GM12878 (cell line): ENCODE measurements around the gene CCDC18. TPM values are rescaled to one million over a fixed set of nuclear protein-coding genes. Genes with fewer than 3 reads are reported as not detected.

ENCODE experiments used
- ATAC-seq: fragments of 200-7000 bp; cut with Tn5 transposase; 3 replicates; pipeline ENCODE4 v1.9.1; 2020; ENCODE audit warnings: mild to moderate bottlenecking, moderate library complexity
- BruUV-seq: library from RNA; stranded (reverse); fragments of 400-500 nt; replicated peaks from 2 replicates; lab custom pipeline; 2021; lab: Mats Ljungman, UMichigan
- CTCF ChIA-PET: fragments of 300-600 bp; sonication (Branson Sonifier 250); formaldehyde crosslinking; extraction: SDS; loops from one replicate; lab custom pipeline; 2021; ENCODE audit warnings: inconsistent platforms; lab: Yijun Ruan, JAX
- POLR2A ChIA-PET: fragments of 350-600 bp; formaldehyde crosslinking; extraction: SDS; loops from one replicate; lab custom pipeline; 2021; ENCODE audit warnings: inconsistent platforms; lab: Charles Lee
- RAD21 ChIA-PET: fragments of 300-600 bp; sonication (Branson Sonifier 250); formaldehyde crosslinking; loops from one replicate; lab custom pipeline; 2023; ENCODE audit warnings: antibody characterized with exemption; ENCODE audit not compliant: unreplicated experiment; lab: Charles Lee
- SMC1A ChIA-PET: fragments of 300-600 bp; sonication (Branson Sonifier 250); formaldehyde crosslinking; loops from one replicate; lab custom pipeline; 2023; ENCODE audit not compliant: unreplicated experiment, uncharacterized antibody; lab: Charles Lee
- DNase-seq: peaks from one replicate; pipeline ENCODE4 v3.0.0-alpha.2; 2011; ENCODE audit warnings: low read depth, low spot score
- FAIRE-seq: peaks from 3 replicates; lab custom pipeline; 2011; peaks lifted over from hg19 to GRCh38; lab: Jason Lieb, UNC
- H2AFZ ChIP-seq: 2 replicates; pipeline ENCODE4 v1.6.0; 2011; ENCODE audit warnings: low read depth, low read length, control low read depth; ENCODE audit not compliant: control insufficient read depth
- H3K27ac ChIP-seq: 2 replicates; pipeline ENCODE4 v1.5.1; 2011; ENCODE audit warnings: control low read depth; ENCODE audit not compliant: control insufficient read depth, insufficient read depth
- H3K27me3 ChIP-seq, 2 experiments: replicated peaks in 1 of 2; 2 replicates each; pipeline versions ENCODE4 v1.6.0 to v1.6.1; 2011; ENCODE audit warnings: low read length in 1 of 2; ENCODE audit not compliant: control insufficient read depth in 2 of 2, insufficient read depth in 2 of 2
- H3K36me3 ChIP-seq, 2 experiments: 2 replicates each; pipeline ENCODE4 v1.5.1; 2011; ENCODE audit warnings: low read length in 1 of 2; ENCODE audit not compliant: control insufficient read depth in 2 of 2, insufficient read depth in 2 of 2
- H3K4me1 ChIP-seq: 2 replicates; pipeline ENCODE4 v1.6.1; 2011; ENCODE audit warnings: mild to moderate bottlenecking, low read length, moderate library complexity, mixed read lengths; ENCODE audit not compliant: control insufficient read depth, insufficient read depth
- H3K4me2 ChIP-seq: 2 replicates; pipeline ENCODE4 v1.6.0; 2011; ENCODE audit warnings: control low read depth; ENCODE audit not compliant: control insufficient read depth, insufficient read depth
- H3K4me3 ChIP-seq: fragments of 200-600 bp; sonication (generic); 2 replicates; pipeline ENCODE4 v1.5.1; 2016
- H3K79me2 ChIP-seq: 2 replicates; pipeline ENCODE4 v1.6.0; 2011; ENCODE audit warnings: low read length; ENCODE audit not compliant: control insufficient read depth, insufficient read depth
- H3K9ac ChIP-seq: 2 replicates; pipeline ENCODE4 v1.8.0; 2011; ENCODE audit warnings: low read length, control low read depth, mixed read lengths; ENCODE audit not compliant: control insufficient read depth, insufficient read depth
- H3K9me3 ChIP-seq: replicated peaks from 3 replicates; pipeline ENCODE4 v1.5.1; 2011; ENCODE audit warnings: mild to moderate bottlenecking, low read length; ENCODE audit not compliant: control insufficient read depth, insufficient read depth
- H4K20me1 ChIP-seq: 2 replicates; pipeline ENCODE4 v1.6.0; 2011; ENCODE audit not compliant: control insufficient read depth, insufficient read depth
- BRCA1 ChIP-seq: IDR thresholded peaks from 2 replicates; pipeline ENCODE4 v1.6.1; 2011; ENCODE audit warnings: low read depth, low read length, improper control_type of control experiment
- DPF2 ChIP-seq: fragments of 450-650 bp; IDR thresholded peaks from 2 replicates; pipeline ENCODE4 v1.6.1; 2017; ENCODE audit warnings: mild to moderate bottlenecking
- HCFC1 ChIP-seq: fragments of 150-350 bp; IDR thresholded peaks from 2 replicates; pipeline ENCODE4 v1.6.1; 2014; ENCODE audit warnings: low read length
- POLR2AphosphoS5 ChIP-seq: IDR thresholded peaks from 2 replicates; pipeline ENCODE4 v1.6.1; 2011; ENCODE audit warnings: mild to moderate bottlenecking, low read length, inconsistent platforms
- SIN3A ChIP-seq: IDR thresholded peaks from 2 replicates; pipeline ENCODE4 v1.6.1; 2012; ENCODE audit warnings: low read depth, low read length, improper control_type of control experiment
- SMAD1 ChIP-seq: fragments of 450-650 bp; IDR thresholded peaks from 2 replicates; pipeline ENCODE4 v1.6.1; 2018; ENCODE audit warnings: mild to moderate bottlenecking, low read depth; ENCODE audit not compliant: partially characterized antibody
- TCF12 ChIP-seq: IDR thresholded peaks from 2 replicates; pipeline ENCODE4 v1.6.1; 2011; ENCODE audit warnings: low read depth, mild to moderate bottlenecking, low read length
- YY1 ChIP-seq: IDR thresholded peaks from 2 replicates; pipeline ENCODE4 v1.6.1; 2011; ENCODE audit warnings: low read depth, mild to moderate bottlenecking, low read length
- WGBS: methylation state at CpG from one replicate; pipeline ENCODE4 v1.1.6; 2016; ENCODE audit warnings: low lambda C conversion rate; ENCODE audit not compliant: insufficient replicate concordance, insufficient coverage; ENCODE audit errors: missing lambda C conversion rate; 5-methylcytosine and 5-hydroxymethylcytosine counted together
- in situ Hi-C: fragments of 300-500 bp; cut with MboI; formaldehyde crosslinking; loops from 9 replicates; pipeline ENCODE4 v1.14.3; 2018; ENCODE audit warnings: mixed read lengths
- intact Hi-C: fragments of 100-400 bp; cut with micrococcal nuclease; formaldehyde crosslinking; loops from one replicate; pipeline ENCODE4 v1.14.2; 2022; ENCODE audit not compliant: unreplicated experiment
- polyA plus RNA-seq, 11 experiments: library from polyadenylated mRNA; depleted of rRNA in 4 of 11; unstranded in 6 of 11; stranded (reverse) in 5 of 11; fragments of >200 nt; fragmentation: Nextera tagmentation in 4 of 11; fragmentation: Illumina TruSeq in 1 of 11; extraction: Ambion mirVana in 4 of 11; extraction: Trizol in 1 of 11; gene quantifications; 1 replicate in 1 of 11; 2 replicates in 10 of 11; pipeline versions ENCODE4 v1.2.1 to v1.2.3, GENCODE V29; 2011 to 2016; ENCODE audit warnings: inconsistent platforms in 2 of 11, missing spikeins in 2 of 11, low read depth in 1 of 11
- total RNA-seq, 4 experiments: library from RNA; depleted of rRNA in 3 of 4; stranded (reverse); fragments of >200 nt in 3 of 4; fragmentation: Illumina TruSeq in 1 of 4; extraction: Trizol in 1 of 4; gene quantifications; 2 replicates each; pipeline versions ENCODE4 v1.2.1 to v1.2.3, GENCODE V29; 2013 to 2021
- TF ChIP-seq, protein P1 (sequence below): fragments of 450-650 bp; formaldehyde crosslinking; IDR thresholded peaks from 2 replicates; pipeline ENCODE4 v1.4.0; 2022; ENCODE audit warnings: mild to moderate bottlenecking, moderate library complexity
- TF ChIP-seq, protein P2 (sequence below): fragments of 450-650 bp; IDR thresholded peaks from 2 replicates; pipeline ENCODE4 v1.6.1; 2016; ENCODE audit warnings: mild to moderate bottlenecking
- TF ChIP-seq, protein P3 (sequence below): IDR thresholded peaks from 2 replicates; pipeline ENCODE4 v1.6.1; 2012; ENCODE audit warnings: improper control_type of control experiment, low read depth, low read length; ENCODE audit not compliant: insufficient replicate concordance
- TF ChIP-seq, protein P4 (sequence below): fragments of 450-650 bp; IDR thresholded peaks from 2 replicates; pipeline ENCODE4 v1.6.1; 2017; ENCODE audit warnings: low read depth, mild to moderate bottlenecking, moderate library complexity

The CCDC18 gene
- total and polyA plus RNA-seq, 10 of the 15 experiments (the other 5 are each of a cell fraction or from before 2014, with no cell fraction given): 15.6 to 34.9 (median 19.5) TPM

DNA sequence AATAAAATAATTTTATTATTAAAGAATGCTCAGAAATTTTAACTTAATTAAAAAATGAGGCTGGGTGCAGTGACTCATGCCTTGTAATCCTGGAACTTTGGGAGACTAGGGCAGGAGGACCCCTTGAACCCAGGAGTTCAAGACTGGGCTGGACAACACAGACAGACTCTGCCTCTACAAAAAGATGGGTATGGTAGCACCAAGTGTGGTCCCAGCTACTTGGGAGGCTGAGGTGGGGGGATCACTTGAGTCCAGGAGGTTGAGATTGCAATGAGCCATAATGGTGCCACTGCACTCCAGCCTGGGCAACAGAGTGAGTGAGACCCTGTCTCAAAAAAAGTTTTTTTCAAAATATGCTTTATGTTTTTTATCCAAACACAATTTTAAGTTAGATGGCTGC, 25.6 kb upstream of the CCDC18 start (continued):
- no peak for TF ChIP-seq BRCA1
- TF ChIP-seq SMAD1: no peak
- TF ChIP-seq, protein P1, sequence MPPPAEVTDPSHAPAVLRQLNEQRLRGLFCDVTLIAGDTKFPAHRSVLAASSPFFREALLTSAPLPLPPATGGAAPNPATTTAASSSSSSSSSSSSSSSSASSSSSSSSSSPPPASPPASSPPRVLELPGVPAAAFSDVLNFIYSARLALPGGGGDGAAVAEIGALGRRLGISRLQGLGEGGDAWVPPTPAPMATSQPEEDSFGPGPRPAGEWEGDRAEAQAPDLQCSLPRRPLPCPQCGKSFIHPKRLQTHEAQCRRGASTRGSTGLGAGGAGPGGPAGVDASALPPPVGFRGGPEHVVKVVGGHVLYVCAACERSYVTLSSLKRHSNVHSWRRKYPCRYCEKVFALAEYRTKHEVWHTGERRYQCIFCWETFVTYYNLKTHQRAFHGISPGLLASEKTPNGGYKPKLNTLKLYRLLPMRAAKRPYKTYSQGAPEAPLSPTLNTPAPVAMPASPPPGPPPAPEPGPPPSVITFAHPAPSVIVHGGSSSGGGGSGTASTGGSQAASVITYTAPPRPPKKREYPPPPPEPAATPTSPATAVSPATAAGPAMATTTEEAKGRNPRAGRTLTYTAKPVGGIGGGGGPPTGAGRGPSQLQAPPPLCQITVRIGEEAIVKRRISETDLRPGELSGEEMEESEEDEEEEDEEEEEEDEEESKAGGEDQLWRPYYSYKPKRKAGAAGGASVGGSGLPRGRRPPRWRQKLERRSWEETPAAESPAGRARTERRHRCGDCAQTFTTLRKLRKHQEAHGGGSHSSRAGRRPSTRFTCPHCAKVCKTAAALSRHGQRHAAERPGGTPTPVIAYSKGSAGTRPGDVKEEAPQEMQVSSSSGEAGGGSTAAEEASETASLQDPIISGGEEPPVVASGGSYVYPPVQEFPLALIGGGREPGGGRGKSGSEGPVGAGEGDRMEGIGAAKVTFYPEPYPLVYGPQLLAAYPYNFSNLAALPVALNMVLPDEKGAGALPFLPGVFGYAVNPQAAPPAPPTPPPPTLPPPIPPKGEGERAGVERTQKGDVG (CRISPR knock-in tag): no peak
- TF ChIP-seq DPF2: no peak
- TF ChIP-seq YY1: no peak
- TF ChIP-seq TCF12: no peak

GRCh38 chr1:93155335-93155734, 25.2 kb upstream of the CCDC18 start:
- WGBS: 56% methylated on average over 3 of the region's 3 CpGs
- POLR2A ChIA-PET: no interaction called here
- Histone ChIP-seq H3K27me3 (no peaks in the 10 kb centered on the region), H2AFZ (no peak overlapping the region), H3K4me2 (no peak overlapping the region), H3K36me3 (peaks cover 5 to 29% of the 10 kb centered on the region in 2 experiments), H3K27ac (no peak overlapping the region), H3K4me1 (no peaks in the 10 kb centered on the region), H4K20me1 (no peaks in the 10 kb centered on the region), H3K79me2 (peaks cover 3% of the 10 kb centered on the region; the same call in 1 of the 2 replicates), H3K9ac (no peak overlapping the region), H3K9me3 (no peaks in the 10 kb centered on the region), H3K4me3 (no peak overlapping the region)
- in situ Hi-C loops (no loop called here), intact Hi-C loops (no loop called here)
- SMC1A ChIA-PET: interaction anchor here (0.9 kb wide), 1 partner anchor 42 kb away, joined by 4 read pairs; no protein-coding TSS in a partner anchor
- ATAC-seq: no peak
- DNase-seq: no peak
- CTCF ChIA-PET: interaction anchor here (1.2 kb wide), 1 partner anchor 9 kb away, joined by 3 read pairs; no protein-coding TSS in a partner anchor
- RAD21 ChIA-PET: interaction anchor here (0.6 to 1.0 kb wide), 2 partner anchors 14 to 76 kb away, joined by 3 to 4 read pairs; no protein-coding TSS in a partner anchor
- FAIRE-seq: no peak
- no TSS peak for BruUV-seq
- TF ChIP-seq SIN3A: no peak
- TF ChIP-seq, protein P2, sequence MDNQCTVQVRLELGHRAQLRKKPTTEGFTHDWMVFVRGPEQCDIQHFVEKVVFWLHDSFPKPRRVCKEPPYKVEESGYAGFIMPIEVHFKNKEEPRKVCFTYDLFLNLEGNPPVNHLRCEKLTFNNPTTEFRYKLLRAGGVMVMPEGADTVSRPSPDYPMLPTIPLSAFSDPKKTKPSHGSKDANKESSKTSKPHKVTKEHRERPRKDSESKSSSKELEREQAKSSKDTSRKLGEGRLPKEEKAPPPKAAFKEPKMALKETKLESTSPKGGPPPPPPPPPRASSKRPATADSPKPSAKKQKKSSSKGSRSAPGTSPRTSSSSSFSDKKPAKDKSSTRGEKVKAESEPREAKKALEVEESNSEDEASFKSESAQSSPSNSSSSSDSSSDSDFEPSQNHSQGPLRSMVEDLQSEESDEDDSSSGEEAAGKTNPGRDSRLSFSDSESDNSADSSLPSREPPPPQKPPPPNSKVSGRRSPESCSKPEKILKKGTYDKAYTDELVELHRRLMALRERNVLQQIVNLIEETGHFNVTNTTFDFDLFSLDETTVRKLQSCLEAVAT: no peak
- TF ChIP-seq, protein P3, sequence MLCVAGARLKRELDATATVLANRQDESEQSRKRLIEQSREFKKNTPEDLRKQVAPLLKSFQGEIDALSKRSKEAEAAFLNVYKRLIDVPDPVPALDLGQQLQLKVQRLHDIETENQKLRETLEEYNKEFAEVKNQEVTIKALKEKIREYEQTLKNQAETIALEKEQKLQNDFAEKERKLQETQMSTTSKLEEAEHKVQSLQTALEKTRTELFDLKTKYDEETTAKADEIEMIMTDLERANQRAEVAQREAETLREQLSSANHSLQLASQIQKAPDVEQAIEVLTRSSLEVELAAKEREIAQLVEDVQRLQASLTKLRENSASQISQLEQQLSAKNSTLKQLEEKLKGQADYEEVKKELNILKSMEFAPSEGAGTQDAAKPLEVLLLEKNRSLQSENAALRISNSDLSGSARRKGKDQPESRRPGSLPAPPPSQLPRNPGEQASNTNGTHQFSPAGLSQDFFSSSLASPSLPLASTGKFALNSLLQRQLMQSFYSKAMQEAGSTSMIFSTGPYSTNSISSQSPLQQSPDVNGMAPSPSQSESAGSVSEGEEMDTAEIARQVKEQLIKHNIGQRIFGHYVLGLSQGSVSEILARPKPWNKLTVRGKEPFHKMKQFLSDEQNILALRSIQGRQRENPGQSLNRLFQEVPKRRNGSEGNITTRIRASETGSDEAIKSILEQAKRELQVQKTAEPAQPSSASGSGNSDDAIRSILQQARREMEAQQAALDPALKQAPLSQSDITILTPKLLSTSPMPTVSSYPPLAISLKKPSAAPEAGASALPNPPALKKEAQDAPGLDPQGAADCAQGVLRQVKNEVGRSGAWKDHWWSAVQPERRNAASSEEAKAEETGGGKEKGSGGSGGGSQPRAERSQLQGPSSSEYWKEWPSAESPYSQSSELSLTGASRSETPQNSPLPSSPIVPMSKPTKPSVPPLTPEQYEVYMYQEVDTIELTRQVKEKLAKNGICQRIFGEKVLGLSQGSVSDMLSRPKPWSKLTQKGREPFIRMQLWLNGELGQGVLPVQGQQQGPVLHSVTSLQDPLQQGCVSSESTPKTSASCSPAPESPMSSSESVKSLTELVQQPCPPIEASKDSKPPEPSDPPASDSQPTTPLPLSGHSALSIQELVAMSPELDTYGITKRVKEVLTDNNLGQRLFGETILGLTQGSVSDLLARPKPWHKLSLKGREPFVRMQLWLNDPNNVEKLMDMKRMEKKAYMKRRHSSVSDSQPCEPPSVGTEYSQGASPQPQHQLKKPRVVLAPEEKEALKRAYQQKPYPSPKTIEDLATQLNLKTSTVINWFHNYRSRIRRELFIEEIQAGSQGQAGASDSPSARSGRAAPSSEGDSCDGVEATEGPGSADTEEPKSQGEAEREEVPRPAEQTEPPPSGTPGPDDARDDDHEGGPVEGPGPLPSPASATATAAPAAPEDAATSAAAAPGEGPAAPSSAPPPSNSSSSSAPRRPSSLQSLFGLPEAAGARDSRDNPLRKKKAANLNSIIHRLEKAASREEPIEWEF: no peak
- TF ChIP-seq HCFC1: no peak
- no peak for TF ChIP-seq POLR2AphosphoS5
- TF ChIP-seq, protein P4, sequence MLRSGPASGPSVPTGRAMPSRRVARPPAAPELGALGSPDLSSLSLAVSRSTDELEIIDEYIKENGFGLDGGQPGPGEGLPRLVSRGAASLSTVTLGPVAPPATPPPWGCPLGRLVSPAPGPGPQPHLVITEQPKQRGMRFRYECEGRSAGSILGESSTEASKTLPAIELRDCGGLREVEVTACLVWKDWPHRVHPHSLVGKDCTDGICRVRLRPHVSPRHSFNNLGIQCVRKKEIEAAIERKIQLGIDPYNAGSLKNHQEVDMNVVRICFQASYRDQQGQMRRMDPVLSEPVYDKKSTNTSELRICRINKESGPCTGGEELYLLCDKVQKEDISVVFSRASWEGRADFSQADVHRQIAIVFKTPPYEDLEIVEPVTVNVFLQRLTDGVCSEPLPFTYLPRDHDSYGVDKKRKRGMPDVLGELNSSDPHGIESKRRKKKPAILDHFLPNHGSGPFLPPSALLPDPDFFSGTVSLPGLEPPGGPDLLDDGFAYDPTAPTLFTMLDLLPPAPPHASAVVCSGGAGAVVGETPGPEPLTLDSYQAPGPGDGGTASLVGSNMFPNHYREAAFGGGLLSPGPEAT: no peak
